Mesenteric fat pad (tissue), 1 donor: ENCODE measurements around the gene NPTXR. TPM values are rescaled to one million over a fixed set of nuclear protein-coding genes. Genes with fewer than 3 reads are reported as not detected.

Experiments
- DNase-seq: peaks from one replicate; pipeline ENCODE4 v3.0.0-alpha.2; 2020; ENCODE audit warnings: low spot score
- total RNA-seq: library from RNA; stranded (reverse); fragmentation: NEBNext Ultra II Directional; extraction: Animal tissue kit (Norgen Biotek cat#: 25700); gene quantifications from one replicate; pipeline ENCODE4 v1.2.1, GENCODE V29; 2021
- donor health status: DM: yes; HTN: yes; CAD: no.

NPTXR gene
- total RNA-seq, 1 donor from 2014 or later, result 5.5 TPM

- DNase-seq, result no peak
Measured at GRCh38 chr22:38799265-38800002, 44.4 kb downstream of the NPTXR start.

GRCh38 chr22:38798496-38798895 lies 45.3 kb downstream of the NPTXR start:
- DNase-seq, result no peak

GRCh38 chr22:38796262-38796957 lies 47.4 kb downstream of the NPTXR start:
- DNase-seq, result no peak

- no peak for DNase-seq
Measured at GRCh38 chr22:38795569-38795968, 48.3 kb downstream of the NPTXR start.

GRCh38 chr22:38793721-38794466 lies 49.9 kb downstream of the NPTXR start, which contains the start of gene DNAL4:
Gene DNAL4 (minus strand): TSS chr22:38794143. CDS start chr22:38782731, 11,412 bp downstream.
- DNase-seq, result peak; percentile 91

- DNase-seq, result no peak
Measured at GRCh38 chr22:38793317-38793716, 50.5 kb downstream of the NPTXR start.

- no peak for DNase-seq
Measured at GRCh38 chr22:38792833-38793232, 51.0 kb downstream of the NPTXR start.

GRCh38 chr22:38789606-38790005 lies 54.2 kb downstream of the NPTXR start:
- no peak for DNase-seq

GRCh38 chr22:38788846-38789245 lies 55.0 kb downstream of the NPTXR start:
- DNase-seq, result no peak

- DNase-seq, result no peak
Measured at GRCh38 chr22:38788021-38788816, 55.6 kb downstream of the NPTXR start.

GRCh38 chr22:38786631-38787030 lies 57.2 kb downstream of the NPTXR start:
- no peak for DNase-seq

- no peak for DNase-seq
Measured at GRCh38 chr22:38784856-38785255, 59.0 kb downstream of the NPTXR start.

- DNase-seq, result no peak
Measured at GRCh38 chr22:38784035-38784434, 59.8 kb downstream of the NPTXR start.

- DNase-seq, result no peak
Measured at GRCh38 chr22:38783095-38783615, 60.7 kb downstream of the NPTXR start.

- DNase-seq, result no peak
Measured at GRCh38 chr22:38782402-38783094, 61.3 kb downstream of the NPTXR start.

- DNase-seq, result no peak
Measured at GRCh38 chr22:38781033-38781432, 62.8 kb downstream of the NPTXR start.

GRCh38 chr22:38777087-38777671 lies 66.6 kb downstream of the NPTXR start:
- no peak for DNase-seq

GRCh38 chr22:38776086-38776485 lies 67.7 kb downstream of the NPTXR start:
- DNase-seq, result no peak

GRCh38 chr22:38775656-38776055 lies 68.2 kb downstream of the NPTXR start:
- DNase-seq, result no peak
